DMS153 (cell line): ENCODE measurements around the gene EMC6.

ENCODE experiments used
- DNase-seq: peaks from one replicate; lab custom pipeline; 2025; lab: John Stamatoyannopoulos, UW

EMC6 gene

DNA sequence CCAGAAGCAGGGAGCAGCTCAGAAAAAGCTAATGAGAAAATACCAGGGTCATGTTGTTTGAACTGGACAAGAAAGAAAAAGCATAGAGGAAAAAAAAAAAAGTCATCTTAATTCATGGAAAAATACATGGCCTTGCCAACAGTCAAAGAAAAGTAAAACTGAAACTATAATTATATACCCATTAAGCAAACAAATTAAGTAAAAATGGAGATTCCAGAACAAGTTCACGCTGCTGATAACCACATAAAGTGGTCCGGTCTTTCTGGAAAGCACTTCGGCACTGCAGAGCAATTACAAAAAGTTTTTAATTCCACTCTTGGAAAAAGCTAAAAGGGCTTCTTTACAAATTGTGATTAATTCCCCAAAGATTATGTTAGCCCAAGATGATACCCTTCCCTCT lies 39.8 kb downstream of the EMC6 start:
- no peak for DNase-seq

DNA sequence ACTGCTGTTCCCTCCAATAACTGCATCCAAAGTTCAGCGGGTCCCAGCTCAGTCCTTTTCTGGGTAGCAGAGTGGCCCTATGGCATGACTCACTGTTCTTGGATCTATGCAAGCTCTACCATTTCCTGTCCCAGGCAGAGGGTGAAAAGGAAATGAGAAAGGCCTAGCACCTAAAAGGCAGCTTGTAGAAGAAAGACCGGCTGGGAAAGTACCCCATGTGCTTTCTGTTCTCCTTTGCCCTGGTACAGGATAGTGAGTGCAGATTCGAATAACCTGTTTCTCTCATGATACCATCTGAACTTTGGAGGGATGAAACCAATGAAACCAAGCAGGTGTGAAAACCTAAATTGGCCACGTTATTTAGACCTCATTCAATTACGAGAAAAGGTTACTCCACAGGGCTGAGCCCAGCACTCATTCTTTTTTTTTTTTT lies 42.4 kb downstream of the EMC6 start:
- DNase-seq = no peak

DNA sequence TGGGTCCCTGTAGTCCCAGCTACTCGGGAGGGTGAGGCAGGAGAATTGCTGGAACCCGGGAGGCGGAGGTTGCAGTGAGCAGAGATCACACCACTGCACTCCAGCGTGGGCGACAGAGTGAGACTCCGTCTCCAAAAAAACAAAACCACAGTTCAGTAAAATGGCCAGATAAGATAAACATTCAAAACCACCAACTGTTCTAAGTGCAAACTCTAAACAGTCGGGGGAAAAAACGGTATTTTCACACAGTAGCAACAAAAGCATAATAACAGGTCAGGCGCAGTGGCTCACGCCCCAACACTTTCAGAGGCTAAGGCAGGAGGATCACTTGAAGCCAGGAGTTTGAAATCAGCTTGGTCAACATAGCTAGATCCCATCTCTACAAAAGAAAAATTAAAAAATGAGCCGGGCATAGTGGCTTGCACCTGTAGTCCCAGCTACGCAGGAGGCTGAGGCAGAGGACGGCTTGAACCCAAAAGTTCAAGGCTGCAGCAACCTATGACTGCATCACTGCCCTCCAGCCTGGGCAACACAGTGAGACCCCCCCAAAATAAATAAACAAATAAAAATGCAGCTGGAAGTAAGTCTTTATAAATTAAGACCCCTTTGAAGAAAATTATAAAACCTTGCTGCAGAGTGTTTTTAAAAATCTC lies 44.3 kb downstream of the EMC6 start:
- no peak for DNase-seq

DNA sequence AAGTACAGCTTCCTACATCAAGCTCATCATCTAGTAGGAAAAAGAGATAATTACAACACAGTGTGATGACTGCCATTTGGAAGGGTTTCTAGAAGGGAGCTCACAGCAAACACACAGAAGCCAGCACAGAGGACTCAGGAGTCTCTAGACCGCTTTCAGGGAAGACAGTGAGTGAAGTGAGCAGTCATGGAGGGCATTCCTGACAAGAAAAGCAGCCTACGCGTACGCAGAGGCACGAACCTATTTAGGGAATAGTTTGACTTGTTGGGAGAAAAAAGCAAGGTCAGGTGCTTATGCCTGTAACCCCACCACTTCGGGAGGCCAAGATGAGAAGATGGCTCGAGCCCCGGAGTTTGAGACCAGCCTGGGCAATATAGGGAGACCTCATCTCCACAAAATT lies 46.7 kb downstream of the EMC6 start:
- DNase-seq = no peak

DNA sequence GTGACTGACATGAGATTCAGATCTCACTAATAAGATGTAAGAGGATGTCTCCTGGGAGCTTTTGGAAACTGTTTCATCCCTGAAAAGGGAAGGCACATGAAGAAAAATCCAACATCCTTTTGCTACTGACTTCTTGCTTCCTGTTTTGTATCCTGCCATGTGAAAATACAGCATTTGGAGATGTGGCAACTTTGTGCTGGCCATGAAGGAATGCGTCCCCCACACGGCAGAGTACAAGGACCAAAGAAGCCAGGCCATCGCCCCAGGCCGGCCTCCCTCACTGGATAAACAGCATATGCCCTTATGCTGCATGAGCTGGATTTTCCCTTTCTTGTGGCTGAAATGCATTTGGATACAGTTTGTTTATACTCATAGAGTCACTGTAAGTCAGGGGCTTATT lies 49.6 kb downstream of the EMC6 start:
- no peak for DNase-seq

DNA sequence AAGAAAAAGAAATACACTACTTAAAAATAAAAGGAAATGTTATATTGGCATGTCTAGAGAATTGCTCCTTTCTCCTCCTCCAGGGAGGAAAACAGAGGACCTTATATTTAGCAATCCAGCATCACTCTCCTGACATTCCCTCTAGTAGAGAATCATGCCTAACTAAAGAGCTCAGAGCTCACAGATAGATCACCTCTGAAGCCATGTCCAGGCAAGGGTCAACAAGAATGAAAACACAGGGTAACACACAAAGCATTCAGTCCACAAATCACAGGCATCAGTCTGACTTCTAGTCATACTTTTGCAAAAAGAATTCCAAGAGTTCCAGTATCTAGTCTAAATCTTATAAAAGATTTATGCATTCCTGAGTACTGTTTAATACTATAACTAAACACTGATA lies 50.7 kb downstream of the EMC6 start:
- no peak for DNase-seq
